Measurements from ENCODE around the gene MZF1. TPM values are rescaled to one million over a fixed set of nuclear protein-coding genes. Genes with fewer than 3 reads are reported as not detected.

The MZF1 gene
- total and polyA plus RNA-seq, 10 of the 15 experiments (the other 5 are each of a cell fraction or from before 2014, with no cell fraction given), result 0.38 to 14.7 (median 7.2) TPM

DNA sequence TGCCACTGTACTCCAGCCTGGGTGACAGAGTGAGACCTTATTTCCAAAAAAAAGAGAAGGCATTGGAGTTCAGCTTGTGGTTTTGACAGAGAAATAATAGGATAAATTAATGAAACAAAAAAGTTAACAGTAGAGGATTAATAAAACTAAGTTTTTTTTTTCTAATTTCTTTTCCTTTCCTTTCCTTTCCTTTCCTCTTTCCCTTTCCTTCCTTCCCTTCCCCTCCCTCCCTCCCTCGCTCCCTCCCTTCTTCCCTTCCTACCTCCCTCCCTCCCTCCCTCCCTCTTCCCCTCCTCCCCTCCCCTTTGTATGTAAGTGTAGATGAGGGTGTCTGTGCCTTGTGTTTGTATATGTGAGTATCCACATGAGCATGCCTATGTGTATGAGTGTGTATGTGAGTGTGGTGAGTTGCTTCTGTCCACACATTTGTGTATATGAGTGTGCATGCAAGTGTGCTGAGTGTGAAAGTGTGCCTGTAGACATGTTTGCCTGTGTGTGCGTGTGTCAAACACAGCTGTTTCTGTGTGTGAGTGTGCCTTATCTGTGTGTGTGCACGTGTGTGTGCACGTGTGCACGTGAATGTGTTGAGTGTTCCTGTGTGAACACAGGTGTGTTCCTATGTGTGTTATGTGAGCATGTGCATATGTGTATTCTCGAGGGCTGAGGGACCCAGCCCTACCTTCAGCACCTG lies 12.5 kb upstream of the MZF1 start:
- no peak overlapping the region for H3K27ac ChIP-seq (ENCODE audit: control insufficient read depth, insufficient read depth)
- intact Hi-C loops (cut with micrococcal nuclease; ENCODE audit: unreplicated experiment) (no loop called here), in situ Hi-C loops (cut with MboI) (no loop called here)
- no peak overlapping the region for H2AFZ ChIP-seq (ENCODE audit: control insufficient read depth, low read depth, low read length)
- no peaks in the 10 kb centered on the region for H3K9me3 ChIP-seq (replicated peaks; ENCODE audit: control insufficient read depth, insufficient read depth, low read length)
- 83% methylated on average over 5 of the region's 6 CpGs for WGBS (ENCODE audit: insufficient coverage, insufficient replicate concordance, low lambda C conversion rate, missing lambda C conversion rate)
- no TSS peak for BruUV-seq (replicated peaks)
- no peaks in the 10 kb centered on the region for H4K20me1 ChIP-seq (ENCODE audit: control insufficient read depth, insufficient read depth)
- H3K4me3 ChIP-seq, result no peak overlapping the region
- peaks cover 0 to 4% of the 10 kb centered on the region in 2 experiments; a peak in 3 of 4 replicates for H3K36me3 ChIP-seq (ENCODE audit: control insufficient read depth in 2 of 2, insufficient read depth in 2 of 2, low read length in 1 of 2)
- ChIA-PET POLR2A (interaction anchor here (1.0 to 1.7 kb wide), 2 partner anchors 9 to 24 kb away, joined by 3 read pairs; no protein-coding TSS in a partner anchor), SMC1A (ENCODE audit: uncharacterized antibody, unreplicated experiment) (interaction anchor here (1.7 kb wide), 1 partner anchor 72 kb away, joined by 3 read pairs; no protein-coding TSS in a partner anchor), CTCF (interaction anchor here (1.2 to 1.4 kb wide), 3 partner anchors 10 to 71 kb away, joined by 3 read pairs; no protein-coding TSS in a partner anchor), RAD21 (ENCODE audit: unreplicated experiment) (interaction anchor here (0.8 to 1.3 kb wide), 2 partner anchors 10 to 66 kb away, joined by 3 read pairs; partner anchors contain the start of gene ZBTB45)
- peaks cover 4% of the 10 kb centered on the region; the same call in 1 of the 2 replicates for H3K4me1 ChIP-seq (ENCODE audit: control insufficient read depth, insufficient read depth, low read length)
- H3K4me2 ChIP-seq (ENCODE audit: control insufficient read depth, insufficient read depth), result peak overlapping the region; percentile 55; the same call in 1 of the 2 replicates
- no peak for TF ChIP-seq HDAC6 (IDR thresholded peaks at IDR 0.05; ENCODE audit: unreplicated experiment)
- no peak for TF ChIP-seq TCF7 (IDR thresholded peaks at IDR 0.05; ENCODE audit: borderline replicate concordance)
- TF ChIP-seq, protein P1, sequence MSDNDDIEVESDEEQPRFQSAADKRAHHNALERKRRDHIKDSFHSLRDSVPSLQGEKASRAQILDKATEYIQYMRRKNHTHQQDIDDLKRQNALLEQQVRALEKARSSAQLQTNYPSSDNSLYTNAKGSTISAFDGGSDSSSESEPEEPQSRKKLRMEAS (IDR thresholded peaks at IDR 0.05; ENCODE audit: low read depth, low read length), result no peak
- no peak for TF ChIP-seq KLF5 (IDR thresholded peaks at IDR 0.05; ENCODE audit: partially characterized antibody)
- TF ChIP-seq RAD51 (IDR thresholded peaks at IDR 0.05), result no peak
- TF ChIP-seq, protein P2, sequence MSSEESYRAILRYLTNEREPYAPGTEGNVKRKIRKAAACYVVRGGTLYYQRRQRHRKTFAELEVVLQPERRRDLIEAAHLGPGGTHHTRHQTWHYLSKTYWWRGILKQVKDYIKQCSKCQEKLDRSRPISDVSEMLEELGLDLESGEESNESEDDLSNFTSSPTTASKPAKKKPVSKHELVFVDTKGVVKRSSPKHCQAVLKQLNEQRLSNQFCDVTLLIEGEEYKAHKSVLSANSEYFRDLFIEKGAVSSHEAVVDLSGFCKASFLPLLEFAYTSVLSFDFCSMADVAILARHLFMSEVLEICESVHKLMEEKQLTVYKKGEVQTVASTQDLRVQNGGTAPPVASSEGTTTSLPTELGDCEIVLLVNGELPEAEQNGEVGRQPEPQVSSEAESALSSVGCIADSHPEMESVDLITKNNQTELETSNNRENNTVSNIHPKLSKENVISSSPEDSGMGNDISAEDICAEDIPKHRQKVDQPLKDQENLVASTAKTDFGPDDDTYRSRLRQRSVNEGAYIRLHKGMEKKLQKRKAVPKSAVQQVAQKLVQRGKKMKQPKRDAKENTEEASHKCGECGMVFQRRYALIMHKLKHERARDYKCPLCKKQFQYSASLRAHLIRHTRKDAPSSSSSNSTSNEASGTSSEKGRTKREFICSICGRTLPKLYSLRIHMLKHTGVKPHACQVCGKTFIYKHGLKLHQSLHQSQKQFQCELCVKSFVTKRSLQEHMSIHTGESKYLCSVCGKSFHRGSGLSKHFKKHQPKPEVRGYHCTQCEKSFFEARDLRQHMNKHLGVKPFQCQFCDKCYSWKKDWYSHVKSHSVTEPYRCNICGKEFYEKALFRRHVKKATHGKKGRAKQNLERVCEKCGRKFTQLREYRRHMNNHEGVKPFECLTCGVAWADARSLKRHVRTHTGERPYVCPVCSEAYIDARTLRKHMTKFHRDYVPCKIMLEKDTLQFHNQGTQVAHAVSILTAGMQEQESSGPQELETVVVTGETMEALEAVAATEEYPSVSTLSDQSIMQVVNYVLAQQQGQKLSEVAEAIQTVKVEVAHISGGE (CRISPR knock-in tag; IDR thresholded peaks at IDR 0.05), result no peak
- TF ChIP-seq NRF1 (conservative IDR thresholded peaks at IDR 0.05; ENCODE audit: low read depth, low read length), result no peak
- H3K79me2 ChIP-seq (ENCODE audit: control insufficient read depth, insufficient read depth, low read length), result no peaks in the 10 kb centered on the region
- H3K9ac ChIP-seq (ENCODE audit: control insufficient read depth, insufficient read depth, low read length), result no peak overlapping the region
- no peak for DNase-seq (ENCODE audit: low read depth, low spot score)
- no peak for FAIRE-seq
- ATAC-seq, result no peak
- no peaks in the 10 kb centered on the region for H3K27me3 ChIP-seq (replicated peaks in 1 of 2; ENCODE audit: control insufficient read depth in 2 of 2, insufficient read depth in 2 of 2, low read length in 1 of 2)
